ENCODE results near the gene CFAP97D1.

GRCh38 chr17:43768382-43768781 is 11.9 kb upstream of the CFAP97D1 start:
- TF ChIP-seq CTCF (IDR thresholded peaks at IDR 0.05) (no peak), POLR2A (IDR thresholded peaks at IDR 0.05) (no peak)
